Measurements from ENCODE around the gene GPR137B.

- TF ChIP-seq CTCF (conservative IDR thresholded peaks at IDR 0.05 in 1 of 2, IDR thresholded peaks at IDR 0.05 in 1 of 2; ENCODE audit: low read depth in 1 of 2, low read length in 2 of 2): no peak
- no peak for TF ChIP-seq EZH2 (IDR thresholded peaks at IDR 0.05; ENCODE audit: low read length, missing control alignments)
Observed at GRCh38 chr1:236240675-236241074, 98.3 kb downstream of the GPR137B start.

All from fibroblast of lung (primary cell).